SKM-1 (cell line): ENCODE results near the gene C1QTNF8.

ENCODE experiments used
- DNase-seq: peaks from one replicate; lab custom pipeline; 2025; ENCODE audit not compliant: unreplicated experiment; lab: John Stamatoyannopoulos, UW

Gene C1QTNF8

DNA sequence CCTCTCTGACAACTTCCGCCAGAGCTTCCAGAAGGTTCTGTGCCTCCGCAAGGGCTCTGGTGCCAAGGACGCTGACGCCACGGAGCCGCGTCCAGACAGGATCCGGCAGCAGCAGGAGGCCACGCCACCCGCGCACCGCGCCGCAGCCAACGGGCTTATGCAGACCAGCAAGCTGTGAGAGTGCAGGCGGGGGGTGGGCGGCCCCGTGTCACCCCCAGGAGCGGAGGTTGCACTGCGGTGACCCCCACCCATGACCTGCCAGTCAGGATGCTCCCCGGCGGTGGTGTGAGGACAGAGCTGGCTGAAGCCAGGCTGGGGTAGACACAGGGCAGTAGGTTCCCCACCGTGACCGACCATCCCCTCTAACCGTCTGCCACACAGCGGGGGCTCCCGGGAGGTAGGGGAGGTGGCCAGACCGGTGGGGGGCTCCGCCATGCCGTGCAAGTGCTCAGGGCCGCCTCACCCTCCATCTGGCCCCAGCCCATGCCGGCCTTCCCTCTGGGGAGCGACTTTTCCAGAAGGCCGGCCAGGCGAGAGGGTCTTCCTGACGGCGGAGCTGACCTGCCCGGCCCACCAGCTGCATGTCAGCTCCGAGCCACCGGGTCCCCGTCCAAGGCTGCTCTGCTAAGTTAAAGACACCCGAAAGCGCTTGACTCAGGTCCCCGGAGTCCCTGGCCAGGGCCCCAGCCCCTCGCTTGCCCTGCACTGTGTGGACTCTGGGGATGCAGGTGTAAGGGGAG, 16.1 kb downstream of the C1QTNF8 start:
- no peak for DNase-seq

DNA sequence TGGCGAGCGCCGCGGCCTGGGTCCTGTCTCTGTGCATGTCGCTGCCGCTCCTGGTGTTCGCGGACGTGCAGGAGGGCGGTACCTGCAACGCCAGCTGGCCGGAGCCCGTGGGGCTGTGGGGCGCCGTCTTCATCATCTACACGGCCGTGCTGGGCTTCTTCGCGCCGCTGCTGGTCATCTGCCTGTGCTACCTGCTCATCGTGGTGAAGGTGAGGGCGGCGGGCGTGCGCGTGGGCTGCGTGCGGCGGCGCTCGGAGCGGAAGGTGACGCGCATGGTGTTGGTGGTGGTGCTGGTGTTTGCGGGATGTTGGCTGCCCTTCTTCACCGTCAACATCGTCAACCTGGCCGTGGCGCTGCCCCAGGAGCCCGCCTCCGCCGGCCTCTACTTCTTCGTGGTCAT, 16.7 kb downstream of the C1QTNF8 start:
- no peak for DNase-seq

DNA sequence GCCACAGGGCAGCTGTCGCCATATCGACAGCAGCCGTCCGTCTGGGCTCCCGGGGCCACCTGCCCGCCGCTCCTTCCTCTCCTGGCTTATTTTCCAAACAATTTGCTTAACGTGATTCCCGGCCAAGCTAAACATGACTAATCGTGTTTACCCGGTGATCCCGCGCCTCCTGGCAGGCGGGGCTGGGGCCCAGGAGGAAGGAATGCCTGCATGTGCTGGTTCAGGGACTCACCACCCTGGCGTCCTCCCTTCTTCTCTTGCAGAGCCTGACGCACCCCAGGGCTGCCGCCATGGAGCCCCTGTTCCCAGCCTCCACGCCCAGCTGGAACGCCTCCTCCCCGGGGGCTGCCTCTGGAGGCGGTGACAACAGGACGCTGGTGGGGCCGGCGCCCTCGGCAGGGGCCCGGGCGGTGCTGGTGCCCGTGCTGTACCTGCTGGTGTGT, 17.4 kb downstream of the C1QTNF8 start:
- no peak for DNase-seq

DNA sequence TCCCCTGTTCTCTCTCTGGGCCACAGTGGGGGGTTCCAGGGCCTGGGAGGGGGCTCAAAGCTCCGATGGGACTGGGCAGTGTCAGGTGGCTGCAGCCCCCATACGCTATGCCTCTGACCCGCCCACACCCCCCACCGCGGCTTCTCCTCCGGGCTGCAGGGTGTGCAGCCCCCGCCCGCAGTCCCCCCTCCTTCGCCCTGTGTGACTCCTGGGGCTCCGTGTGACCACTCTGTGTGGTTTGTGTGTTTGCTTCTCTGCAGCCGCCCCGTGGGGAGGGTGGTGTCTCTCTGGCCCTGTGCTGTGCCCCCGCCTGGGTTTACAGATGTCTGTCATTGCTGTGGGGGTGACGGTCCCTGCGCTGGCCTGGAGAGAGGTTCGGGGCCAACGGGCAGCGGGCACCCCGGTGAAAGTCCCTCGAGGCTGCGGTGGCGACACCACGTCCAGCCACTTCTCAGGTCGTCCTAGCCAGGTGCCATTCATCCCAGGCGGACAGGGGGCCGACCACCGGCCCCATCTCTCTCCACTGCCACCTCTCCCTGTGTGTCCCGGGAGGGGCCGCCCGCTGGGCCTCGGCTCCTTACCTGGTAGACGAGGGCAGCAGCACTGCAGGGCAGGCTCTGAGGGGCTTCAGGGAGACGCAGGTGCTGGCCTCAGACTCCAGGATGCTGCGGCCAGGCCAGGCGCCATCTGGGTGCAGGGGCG, 18.0 kb downstream of the C1QTNF8 start:
- no peak for DNase-seq

DNA sequence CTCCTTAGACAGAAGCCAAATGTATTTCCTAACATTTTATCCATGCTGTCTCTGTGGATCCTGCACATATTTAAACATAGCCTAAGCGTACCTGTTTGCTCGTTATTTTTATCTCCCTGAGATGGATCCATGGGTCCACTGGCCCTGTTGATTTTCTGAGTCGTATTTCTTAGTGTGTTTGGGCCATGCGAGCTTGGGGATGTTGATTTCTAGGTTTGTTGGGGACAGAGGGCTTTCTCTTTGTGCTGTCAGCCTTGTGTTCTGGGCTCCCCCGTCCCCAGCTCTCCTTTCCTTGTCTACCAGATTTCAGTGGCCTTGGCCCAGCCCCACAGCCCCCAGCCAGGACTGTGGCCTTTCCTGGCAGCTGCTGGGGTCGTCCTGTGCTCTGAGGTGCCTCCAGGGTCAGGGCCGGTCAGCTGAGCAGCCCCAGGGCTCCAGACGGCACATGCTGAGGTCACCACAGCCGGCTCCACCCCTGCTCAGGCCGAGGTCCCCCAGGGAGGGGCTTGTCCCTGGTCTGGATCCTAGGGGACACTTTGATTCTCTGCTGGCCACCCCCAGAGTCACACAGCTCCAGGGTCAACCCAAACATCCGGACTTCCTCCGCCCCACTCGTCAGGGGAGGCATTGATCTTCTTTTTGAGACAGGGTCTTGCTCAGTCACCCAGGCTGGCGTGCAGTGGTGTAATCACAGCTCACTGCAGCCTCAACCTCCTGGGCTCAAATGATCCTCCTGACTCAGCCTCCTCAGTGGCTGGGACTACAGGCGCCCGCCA, 19.1 kb downstream of the C1QTNF8 start:
- DNase-seq, result no peak

DNA sequence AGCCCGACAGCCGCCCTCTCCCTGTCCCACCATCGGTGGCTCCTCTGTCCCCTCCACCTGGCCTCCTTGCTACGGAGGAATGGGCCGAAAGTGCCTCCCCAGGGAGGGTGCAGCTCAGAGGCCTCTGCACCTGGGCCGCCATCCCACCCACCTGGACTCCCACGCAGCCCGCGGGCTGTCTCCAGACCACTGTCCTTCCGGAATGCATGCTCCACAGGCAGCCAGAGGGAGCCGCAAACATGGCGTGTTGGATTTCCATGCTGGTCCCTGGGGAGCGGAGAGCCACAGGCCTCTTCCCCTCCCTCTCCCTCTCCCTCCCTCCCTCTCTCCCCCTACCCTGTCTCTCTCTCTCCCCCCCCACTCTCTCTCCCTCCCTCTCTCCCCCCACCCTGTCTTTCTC, 20.5 kb downstream of the C1QTNF8 start:
- no peak for DNase-seq

DNA sequence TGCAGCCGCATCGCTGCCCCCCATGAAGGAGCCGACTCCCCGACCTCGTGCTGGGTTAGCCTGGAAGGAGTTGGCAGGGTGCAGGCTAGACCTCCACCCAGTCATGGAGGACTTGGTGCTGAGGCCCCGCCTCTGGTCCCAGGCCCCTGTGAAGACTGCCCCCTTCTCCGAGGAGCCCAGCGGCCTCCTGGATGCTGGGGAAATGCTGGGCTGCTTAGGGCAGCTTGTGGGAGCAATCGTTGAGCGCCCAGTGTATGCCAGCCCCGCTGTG, 21.7 kb downstream of the C1QTNF8 start:
- DNase-seq, result no peak

DNA sequence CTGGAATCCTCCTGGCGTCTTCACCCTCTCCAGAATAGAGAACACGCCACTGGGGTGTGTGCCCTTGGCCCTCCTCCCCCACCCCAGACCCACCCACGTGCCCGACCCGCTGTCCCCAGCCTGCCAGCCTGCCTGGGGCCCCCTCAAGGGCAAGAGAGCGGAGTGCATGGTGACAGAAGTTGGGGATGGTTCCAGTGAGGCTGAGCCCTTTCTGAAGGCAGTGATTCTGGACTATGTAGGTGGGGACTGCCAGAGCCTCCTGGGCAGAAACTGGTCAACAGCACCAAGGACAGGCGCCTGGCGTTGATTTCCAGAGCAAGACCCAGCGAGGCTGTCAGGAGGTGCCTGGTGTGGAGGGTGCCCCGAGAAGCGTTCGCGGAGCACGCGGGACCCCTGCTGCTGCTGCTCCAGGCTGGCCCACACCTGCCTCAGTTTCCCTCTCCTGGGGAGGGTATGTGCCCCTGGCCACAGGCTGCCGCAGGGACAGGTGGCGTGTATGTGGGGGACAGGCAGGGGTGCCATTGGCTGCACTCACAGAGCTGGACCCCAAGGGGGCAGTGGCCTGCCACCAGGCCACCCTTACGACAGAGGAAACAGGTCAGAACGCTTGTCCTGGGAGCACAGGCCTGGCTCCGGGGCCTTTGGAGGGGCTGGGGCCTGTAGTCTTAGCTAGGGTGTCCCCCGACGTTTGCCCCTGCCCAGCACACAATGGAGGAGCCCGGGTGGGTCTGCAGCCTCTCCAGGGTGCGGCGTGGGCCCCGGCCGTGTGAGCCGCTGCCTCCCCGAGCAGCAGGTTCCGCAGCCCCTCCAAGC, 22.3 kb downstream of the C1QTNF8 start:
- no peak for DNase-seq

DNA sequence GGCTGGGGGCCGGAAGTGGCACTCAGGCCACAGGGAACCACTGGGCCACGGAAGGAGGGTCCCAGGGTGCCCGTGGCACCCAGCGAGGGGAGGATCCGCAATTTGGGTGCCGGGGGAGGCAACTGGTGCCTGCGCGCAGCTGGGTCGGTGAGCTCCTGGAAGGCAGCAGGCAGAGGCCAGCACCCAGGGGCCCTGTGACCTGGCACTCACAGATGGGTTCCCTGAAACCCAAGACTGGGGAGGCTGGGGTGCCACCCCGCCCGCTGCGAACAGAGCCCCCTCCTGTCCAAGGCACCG, 22.8 kb downstream of the C1QTNF8 start:
- DNase-seq, result no peak

DNA sequence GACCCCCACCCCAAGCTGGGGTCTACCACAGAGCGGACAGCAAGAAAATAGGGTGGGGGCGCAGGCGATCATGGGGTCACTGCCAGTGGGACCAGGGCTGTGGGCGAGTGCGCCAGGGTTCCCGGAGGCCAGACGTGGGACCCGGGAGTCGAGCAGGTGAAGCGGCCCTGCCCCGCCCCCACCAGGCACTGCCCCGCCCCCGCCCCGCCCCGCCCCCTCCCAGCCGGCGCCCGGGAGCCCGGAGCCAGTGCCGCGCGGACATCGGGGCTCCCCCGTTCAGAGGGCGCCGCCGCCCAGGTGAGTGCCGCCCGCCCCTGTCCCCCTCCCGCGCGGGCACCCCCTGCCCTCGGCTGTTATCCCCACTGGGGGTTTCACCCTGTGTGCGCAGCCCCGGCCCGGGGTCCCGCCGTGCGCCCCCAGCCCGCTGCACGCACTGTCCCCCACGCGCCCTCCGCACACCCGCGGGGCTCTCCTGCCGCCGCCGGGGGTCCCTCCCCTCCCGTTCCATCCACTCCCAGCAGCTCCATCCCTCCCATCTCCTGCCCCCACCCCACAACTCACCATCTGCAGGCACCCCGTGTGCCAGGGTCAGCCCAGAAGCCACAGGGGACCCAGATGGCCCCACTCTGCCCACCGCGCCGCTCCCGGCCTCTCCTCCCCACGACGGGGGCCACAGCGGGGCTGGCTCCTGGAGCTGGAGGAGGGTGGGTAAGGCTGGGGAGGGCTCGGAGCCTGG, 23.4 kb downstream of the C1QTNF8 start, which contains the start of gene SSTR5:
SSTR5 (plus strand) TSS at position 222 of the 736 bp plus-strand sequence. CDS start 6,122 bp downstream, outside the sequence.
- DNase-seq, result no peak

DNA sequence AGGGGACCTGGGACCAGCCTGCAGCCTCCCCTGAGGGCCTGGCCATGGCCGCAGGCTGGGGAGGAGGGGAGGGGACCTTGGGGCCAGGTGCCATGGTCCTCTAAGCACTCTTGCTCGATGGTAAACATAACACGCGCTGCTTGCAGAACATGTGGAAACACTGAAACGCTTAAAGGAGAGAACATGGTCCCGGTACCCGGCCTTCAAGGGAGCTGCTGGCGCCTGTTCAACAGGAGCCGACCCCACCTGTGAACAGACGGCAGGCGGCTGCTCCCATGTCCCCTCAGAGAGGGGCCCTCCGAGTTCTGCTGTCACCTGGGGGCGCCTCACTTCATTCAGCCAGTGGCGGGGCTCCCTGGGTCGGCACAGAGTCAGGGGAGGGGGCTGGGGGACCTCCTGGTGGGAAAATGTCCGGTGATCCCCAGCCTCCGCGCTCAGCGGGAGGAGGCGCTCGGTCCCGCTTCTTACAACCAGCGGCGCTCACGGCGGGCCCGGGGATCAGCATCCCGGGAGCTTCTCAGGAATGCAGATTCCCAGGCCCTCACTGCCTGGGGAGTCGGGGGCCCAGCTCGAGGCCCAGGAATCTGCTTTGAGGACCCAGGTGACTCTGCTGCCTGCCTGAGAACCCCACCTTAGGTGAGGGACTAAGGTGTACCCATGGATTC, 24.4 kb downstream of the C1QTNF8 start:
- DNase-seq, result no peak

DNA sequence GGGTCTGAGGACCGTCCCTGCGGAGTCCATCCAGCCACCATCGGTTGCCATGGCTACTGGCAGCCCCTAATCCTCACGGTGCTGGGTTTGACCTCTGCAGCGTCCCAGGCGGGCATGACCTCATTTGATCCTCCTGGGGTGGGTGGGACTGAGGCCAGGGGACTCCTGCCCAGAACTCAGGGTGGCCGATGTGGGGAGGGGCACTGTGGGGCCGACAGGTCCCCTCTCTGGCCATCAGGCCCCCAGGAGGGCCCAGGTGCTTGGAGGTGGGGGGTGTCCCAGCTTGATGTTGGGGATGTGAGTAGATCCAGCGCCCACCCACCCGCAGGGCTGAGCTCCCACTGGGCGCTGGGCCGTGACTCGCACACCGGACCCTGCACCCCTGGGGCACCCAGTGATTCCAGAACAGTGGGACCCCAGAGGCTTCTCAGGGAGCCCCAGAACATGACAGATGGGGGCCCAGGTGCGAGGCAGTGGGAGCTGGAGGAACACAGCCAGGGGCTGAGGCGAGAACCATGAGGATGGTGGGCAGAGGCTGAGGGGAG, 25.1 kb downstream of the C1QTNF8 start:
- no peak for DNase-seq

DNA sequence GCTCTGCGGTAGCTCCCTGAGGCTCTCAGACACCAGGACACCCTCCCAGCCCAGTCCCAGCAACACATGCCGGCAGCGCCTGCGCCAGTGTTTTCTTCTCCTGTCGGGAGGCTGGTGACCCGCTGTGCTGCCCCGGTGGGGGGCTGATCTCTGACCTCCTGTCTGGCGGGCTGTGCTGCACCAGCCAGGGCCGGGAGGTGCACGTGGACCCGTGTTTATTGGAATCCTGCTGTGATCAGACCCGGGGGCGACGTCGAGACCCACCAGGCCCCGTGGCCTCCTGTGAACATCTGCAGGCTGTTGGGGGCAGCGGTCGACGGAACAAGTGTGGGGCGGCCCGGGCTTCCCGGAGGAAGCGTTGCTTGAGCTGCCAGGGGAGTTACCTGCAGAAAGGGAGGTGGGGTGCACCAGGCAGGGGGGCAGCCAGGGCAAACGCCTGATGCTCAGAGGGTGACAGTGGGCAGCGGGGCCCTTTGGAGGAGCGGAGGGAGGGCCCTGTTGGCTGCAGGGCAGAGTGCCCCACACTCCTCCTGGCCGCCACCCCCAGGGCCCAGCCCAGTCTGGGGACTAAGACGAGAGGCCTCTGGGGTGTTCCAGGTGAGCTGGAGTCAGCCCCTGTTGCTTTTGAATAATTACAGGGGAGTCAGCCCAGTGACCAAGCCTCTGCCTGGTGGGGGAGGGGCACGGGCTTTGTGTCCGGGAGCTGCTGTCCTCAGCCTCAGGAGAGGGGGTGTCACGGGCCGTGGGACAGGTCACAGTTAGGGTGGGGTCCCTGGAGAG, 25.8 kb downstream of the C1QTNF8 start:
- DNase-seq, result no peak

DNA sequence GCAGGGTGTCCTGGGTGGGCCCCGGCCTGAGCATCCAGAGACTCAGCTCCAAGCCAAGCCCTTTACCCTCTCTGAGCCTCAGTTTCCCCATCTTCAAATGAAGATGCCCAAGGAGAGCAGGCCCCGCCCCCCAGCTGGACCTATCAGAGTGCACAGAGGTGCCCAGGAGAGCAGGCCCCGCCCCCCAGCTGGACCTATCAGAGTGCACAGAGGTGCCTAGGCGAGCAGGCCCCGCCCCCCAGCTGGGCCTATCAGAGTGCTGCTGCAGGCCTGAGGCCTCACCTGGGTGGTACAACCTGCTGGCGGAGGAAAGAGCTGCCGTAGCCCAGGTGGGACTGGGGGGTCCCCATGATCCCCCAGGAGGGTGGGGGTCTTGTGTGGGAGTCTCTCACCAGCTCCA, 26.9 kb downstream of the C1QTNF8 start:
- DNase-seq, result no peak

DNA sequence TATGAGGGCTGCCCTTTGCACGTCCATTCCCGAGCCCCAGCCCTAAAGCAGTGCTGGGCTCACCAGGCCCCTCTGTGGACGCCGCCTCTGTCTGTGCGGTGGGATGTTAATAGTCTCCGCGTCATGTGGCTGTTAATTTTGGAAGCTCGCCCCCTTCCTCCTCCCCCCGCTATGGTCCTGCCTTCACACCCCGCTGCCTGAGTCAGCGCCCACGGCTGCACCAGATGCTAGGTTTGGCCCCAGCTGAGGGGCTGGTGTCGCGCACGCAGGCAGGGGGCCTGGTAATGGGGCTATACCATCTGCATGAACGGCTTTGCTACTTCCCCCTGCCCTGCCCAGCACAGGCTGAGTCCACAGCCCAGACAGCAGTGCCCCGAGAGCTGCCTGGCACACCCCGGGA, 27.6 kb downstream of the C1QTNF8 start:
- DNase-seq, result no peak

DNA sequence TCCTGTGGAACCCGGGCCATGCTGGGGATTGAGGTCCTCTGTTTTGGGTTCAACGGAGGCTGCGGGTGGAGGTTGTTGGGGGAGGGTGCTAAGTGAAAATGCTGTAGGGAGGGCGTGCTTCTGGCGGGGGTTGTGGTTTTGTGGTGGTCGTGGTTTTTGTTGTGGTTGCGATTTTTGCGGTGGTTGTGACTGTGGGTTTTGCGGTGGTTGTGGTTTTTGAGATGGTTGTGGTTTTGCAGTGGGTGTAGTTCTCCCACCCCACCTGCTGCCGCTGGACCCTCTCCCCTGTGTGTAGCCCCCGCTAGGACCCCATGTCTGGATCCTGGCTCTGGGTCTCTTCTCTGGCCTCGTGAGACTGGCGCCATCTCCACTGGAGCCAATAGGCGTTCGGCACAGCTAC, 28.4 kb downstream of the C1QTNF8 start:
- DNase-seq, result no peak

DNA sequence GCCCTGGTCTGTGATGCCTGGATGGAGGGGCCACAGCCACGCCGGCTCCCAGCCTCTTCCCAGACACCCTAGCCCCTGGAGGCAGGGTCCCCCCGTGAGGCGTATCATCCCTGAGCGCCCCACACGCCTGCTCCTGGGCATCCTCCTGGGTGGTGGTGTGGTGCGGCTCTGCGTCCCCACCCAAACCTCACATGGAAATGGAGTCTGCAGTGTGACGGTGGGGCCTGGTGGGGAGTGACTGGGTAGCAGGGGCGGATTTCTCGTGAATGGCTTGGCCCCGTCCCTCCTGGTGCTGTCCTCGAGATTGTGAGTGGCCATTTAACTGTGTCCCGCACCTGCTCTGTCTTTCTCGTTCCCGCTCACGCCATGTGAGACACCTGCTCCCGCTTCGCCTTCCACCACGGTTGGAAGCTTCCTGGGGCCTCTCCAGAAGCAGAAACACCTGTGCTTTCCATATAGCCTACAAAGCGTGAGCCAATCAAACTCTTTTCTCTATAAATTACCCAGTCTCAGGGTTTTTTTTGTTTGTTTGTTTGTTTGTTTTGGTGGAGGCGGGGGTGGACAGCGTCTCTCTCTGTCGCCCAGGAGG, 29.4 kb downstream of the C1QTNF8 start:
- DNase-seq, result no peak

DNA sequence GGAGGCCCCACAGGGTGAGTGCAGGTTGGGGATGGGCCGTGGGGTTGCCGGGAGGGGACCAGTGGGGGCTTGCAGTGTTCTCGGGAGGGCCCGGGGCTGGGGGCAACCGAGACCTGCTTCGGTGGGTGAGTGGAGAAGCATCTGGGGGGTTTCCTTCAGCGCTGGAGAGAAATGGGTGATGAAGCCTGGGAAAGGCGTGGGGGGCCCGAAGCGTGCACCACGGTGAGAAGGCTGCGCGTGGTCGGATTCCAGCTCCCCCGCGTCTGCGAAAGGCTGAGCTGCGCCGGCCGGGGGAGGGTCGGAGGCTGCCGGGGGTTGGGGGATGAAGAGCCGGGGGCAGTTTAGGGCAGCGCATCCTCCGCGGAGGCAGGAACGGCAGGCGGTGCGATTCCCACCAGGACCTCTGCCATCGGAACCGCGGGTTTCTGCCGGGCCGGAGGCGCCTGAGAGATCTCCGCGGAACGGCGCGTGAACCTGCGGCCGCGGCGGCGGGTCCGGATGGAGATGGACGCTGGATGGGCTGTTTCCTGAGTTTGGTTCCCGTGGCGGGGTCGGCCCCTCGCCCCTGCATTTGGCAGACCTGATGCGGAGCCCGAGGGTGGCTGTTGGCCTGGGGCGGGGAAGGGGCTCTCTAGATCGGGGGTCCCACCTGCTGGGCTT, 30.4 kb downstream of the C1QTNF8 start:
- no peak for DNase-seq
